ENCODE data around the gene ARMC8.

GRCh38 chr3:138254216-138254615, 67.1 kb downstream of the ARMC8 start:
- TF ChIP-seq ARNTL (CRISPR knock-in tag; IDR thresholded peaks at IDR 0.05; ENCODE audit: borderline replicate concordance, low read depth) = no peak
- TF ChIP-seq PATZ1 (CRISPR knock-in tag; IDR thresholded peaks at IDR 0.05; ENCODE audit: borderline replicate concordance) = no peak
